ENCODE results near the gene PLEKHH2.
"Not testable (repeated sequence)": the region's sequence is repeated elsewhere in the genome, so short reads cannot be mapped to it uniquely, and the experiment has no call there.

The PLEKHH2 gene

DNA sequence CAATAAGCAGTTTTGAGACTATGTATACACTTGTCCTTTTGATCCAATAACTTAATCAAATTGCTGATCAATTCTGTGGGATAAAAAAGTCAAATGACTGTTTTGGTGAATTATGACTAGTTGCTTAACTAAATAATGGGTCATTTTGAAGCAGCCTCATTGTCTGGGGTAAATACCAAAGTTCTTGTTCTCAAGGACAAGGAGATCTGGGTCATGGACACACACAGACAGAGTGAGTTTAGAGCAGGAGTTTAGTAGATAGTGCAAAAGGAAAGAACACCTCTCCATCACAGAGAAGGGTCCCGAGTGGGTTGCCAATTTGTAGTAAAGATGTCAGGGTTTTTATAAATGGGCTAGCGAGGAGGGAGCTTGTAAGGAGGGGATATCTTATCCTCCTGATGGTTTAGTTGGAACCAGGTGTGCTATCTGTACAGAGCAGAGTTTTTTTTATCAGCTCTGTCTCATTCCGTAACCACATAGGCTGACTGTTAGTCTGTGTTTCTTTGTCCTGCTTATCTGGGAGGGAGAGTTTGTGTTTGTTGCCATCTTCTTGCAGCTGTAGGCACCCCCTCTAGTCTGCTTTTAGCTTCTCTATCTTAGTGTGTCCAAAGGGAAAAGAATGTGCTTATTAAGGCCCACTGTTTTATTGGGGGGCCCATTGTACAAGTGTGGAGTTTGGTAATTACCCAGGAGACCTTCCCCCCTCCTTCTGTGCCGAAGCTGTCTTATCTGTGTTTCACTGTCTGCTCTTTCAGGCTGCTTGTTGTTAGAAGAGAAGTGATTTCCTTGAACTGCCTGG is 87.9 kb downstream of the PLEKHH2 start:
- no peak for DNase-seq

GRCh38 chr2:43725711-43726246 is 88.7 kb downstream of the PLEKHH2 start:
- DNase-seq = no peak

- not testable (repeated sequence) for DNase-seq
Measured at GRCh38 chr2:43726961-43727633, 90.0 kb downstream of the PLEKHH2 start.

DNA sequence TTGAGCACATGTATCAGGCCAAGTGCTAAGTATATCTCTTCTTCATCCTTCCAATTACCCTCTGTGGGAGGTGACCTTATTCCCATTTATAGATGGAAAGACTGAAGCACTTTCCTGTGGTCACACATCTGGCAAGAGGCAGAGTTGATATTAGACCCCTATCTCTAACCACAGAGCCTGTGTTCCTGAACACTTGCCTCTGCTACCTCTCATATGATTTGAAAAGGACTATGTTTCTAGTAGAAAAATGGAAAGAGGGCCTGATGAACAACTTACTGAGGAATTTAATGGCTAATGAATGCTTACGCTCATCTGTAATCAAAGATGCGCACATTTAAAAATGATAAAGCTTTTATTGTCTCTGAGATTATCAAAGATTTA is 90.6 kb downstream of the PLEKHH2 start:
- DNase-seq = no peak

- DNase-seq = no peak
Measured at GRCh38 chr2:43729491-43730174, 92.6 kb downstream of the PLEKHH2 start.

DNA sequence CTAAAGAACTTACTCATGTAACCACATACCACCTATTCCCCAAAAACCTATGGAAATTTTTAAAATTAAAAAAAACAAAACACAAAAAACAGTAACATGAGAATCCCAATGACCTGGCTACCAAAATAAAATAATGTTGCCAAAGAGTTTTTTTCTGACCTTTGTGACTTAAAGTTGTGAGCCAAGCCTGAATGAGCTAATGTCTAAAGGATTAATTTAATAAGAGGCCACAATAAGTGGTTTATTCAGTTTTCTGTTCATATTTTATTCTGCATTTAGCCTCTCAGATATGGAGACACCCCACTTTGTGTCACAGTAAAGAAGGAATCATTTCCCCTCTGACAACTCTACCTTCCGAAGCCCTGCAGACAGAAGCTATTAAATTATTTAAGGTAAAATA is 94.2 kb downstream of the PLEKHH2 start:
- DNase-seq = no peak

DNA sequence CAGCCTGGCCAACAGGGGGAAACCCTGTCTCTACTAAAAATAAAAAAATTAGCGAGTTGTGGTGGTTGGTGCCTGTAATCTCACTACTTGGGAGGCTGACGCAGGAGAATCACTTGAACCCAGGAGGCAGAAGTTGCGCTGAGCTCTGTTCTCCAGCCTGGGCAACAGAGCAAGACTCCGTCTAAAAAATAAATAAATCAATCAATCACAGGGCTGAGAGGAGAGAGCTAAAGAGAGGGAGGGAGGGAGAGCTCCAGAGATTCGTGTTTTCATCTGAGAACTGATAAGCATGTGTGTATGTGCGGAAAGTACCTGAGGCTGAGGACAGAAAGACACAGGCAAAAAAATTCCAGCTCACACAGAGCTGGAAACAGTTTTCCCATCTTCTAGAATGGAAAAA is 99.6 kb downstream of the PLEKHH2 start:
- no peak for DNase-seq

DNA sequence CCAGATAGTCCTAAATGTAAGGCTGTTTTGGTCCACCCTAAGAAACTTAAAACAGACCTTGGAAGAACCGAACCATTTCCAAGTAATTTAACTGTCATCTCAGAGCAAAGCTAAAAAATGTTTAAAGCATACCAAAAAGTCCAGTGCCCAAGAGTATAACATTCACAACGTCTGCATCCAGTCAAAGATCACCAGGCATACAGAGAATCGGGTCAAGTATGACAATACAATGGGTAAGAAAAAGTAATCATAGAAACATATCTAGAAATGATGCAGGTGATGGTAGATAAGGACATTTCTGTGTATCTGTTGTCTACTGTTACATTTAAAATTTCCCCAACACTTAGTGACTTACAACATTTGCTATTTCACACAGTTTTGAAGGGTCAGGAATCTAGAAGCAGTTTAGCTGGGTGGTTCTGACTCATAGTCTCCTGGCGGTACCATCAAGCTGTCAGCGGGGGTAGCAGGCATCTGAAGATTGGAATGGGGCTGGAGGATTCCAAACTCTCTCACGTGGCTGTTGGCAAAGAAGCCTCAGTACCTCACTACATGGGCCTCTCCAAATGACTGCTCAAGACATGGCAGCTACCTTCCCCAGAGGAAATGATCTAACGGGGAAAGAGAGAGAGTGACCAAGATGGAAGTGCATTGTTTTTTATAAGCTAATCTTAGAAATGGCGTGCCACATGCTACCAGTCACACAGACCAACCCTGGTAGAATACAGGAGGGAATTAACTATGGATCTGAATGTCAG is 100.2 kb downstream of the PLEKHH2 start:
- no peak for DNase-seq

- DNase-seq = no peak
Measured at GRCh38 chr2:43737855-43738254, 100.8 kb downstream of the PLEKHH2 start.

GRCh38 chr2:43738257-43738656 is 101.2 kb downstream of the PLEKHH2 start:
- DNase-seq = no peak

- DNase-seq = no peak
Measured at GRCh38 chr2:43743706-43744105, 106.6 kb downstream of the PLEKHH2 start.

DNA sequence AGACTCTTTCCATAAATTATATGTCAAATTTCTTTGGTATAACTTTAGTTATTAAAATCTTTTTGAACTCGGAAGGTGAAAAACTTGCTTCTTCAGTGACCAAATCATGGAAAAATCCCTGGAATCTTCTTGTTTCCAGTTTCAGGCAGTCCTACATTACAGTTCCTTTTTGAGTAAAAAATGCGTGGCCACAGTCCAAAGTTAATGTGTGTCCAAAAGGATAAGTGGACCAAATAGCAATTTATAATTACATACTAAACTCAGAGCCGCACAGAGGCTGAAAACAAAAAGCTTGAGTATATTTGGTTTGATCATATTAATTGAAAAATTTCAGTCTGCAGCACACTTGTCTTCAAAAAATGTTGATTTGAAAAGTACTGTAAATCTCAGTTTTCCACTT is 108.4 kb downstream of the PLEKHH2 start:
- no peak for DNase-seq

GRCh38 chr2:43748333-43748732 is 111.3 kb downstream of the PLEKHH2 start:
- no peak for DNase-seq

DNA sequence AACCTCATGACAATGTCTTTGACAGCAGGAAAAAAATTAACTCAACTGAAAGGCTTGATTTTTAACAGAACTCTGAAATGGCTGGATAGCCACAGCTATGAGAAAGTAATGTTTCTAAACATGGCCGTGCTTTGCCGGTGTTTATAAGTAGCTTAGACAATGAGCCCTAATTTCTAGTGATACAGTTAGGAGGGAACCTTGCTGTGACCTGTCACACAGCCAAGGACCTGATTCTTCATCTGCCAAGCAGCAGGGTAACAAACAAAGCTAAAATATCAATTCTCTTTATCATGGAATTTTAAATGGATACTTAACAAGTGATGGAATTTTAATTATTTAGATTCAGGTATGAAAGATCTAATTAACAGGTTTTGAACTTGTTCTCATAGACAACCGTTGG is 112.5 kb downstream of the PLEKHH2 start:
- no peak for DNase-seq

DNA sequence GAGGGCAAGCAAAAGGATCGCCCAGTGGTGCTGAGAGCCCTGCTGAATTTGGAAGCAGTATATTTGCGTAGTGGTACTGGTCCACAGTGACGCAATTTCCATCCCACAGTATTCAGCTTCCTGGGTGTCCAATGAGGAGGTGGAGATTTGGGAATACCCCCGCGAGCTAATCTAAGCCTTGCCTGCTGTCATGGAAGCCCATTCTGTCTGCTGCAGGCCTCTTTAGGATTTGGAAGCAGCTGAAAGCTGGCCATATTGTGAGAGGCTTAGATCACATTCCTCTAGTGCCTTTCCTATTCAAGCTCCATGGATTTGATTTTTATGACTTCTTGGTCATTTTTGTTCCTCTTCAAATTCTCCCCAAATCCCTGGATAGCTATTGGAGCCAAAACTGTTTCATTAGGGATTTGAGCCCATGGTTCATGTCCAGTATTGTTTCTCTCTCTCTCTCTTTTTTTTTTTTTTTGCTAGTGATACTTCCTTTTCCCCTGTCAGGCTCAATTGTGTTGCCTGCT is 114.5 kb downstream of the PLEKHH2 start:
- DNase-seq = no peak

- DNase-seq = no peak
Measured at GRCh38 chr2:43752302-43752701, 115.2 kb downstream of the PLEKHH2 start.

GRCh38 chr2:43754180-43754579 is 117.1 kb downstream of the PLEKHH2 start:
- DNase-seq = no peak

GRCh38 chr2:43758739-43759138 is 121.7 kb downstream of the PLEKHH2 start:
- no peak for DNase-seq

GRCh38 chr2:43759195-43759594 is 122.1 kb downstream of the PLEKHH2 start:
- DNase-seq = no peak

DNA sequence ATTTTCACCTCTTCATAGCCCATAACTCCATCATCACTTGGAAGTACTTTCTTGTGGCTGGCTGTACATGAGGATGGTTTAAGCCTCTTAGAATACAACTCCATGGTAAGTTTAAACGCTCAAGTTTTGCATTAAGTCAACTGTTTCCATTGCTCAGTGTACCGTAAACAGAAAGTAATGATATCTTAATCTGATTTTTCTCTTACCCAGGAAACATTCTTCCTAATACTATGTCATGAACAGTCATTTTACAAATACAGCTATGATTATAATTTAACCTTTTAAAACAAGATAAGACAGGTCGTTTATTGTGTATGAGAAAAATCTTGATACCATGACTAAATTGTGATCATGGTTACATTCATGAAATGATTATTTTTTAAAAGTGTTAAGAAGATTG is 125.2 kb downstream of the PLEKHH2 start:
- no peak for DNase-seq

- DNase-seq = no peak
Measured at GRCh38 chr2:43763091-43763490, 126.0 kb downstream of the PLEKHH2 start.

GRCh38 chr2:43764086-43764705 is 127.1 kb downstream of the PLEKHH2 start:
- DNase-seq = no peak

Data from NCI-H2081 treated with DMSO at 0.1 percent for 48 hours (cell line).